H1 (cell line): ENCODE results near the gene ATP2B1. TPM values are rescaled to one million over a fixed set of nuclear protein-coding genes. Genes with fewer than 3 reads are reported as not detected.

Source experiments
- CTCF ChIA-PET: fragments of 300-600 bp; sonication (Branson Sonifier 250); formaldehyde crosslinking; loops from one replicate; lab custom pipeline; 2021; ENCODE audit not compliant: partially characterized antibody; lab: Charles Lee
- POLR2A ChIA-PET: fragments of 300-600 bp; sonication (Branson Sonifier 250); formaldehyde crosslinking; loops from one replicate; lab custom pipeline; 2021; ENCODE audit warnings: inconsistent platforms; ENCODE audit not compliant: partially characterized antibody; lab: Charles Lee
- DNase-seq, 2 experiments: peaks; one replicate each; pipeline versions ENCODE4 v3.0.0 to v3.0.0-alpha.2; 2010 to 2022; ENCODE audit warnings: low spot score in 2 of 2, low read depth in 1 of 2, mixed read lengths in 1 of 2
- FAIRE-seq: peaks from 2 replicates; lab custom pipeline; 2011; peaks lifted over from hg19 to GRCh38; lab: Jason Lieb, UNC
- H2AFZ ChIP-seq: 2 replicates; pipeline ENCODE4 v1.8.1; 2012; ENCODE audit warnings: low read length, inconsistent platforms
- H2AK5ac ChIP-seq: 2 replicates; pipeline ENCODE4 v1.6.1; 2013; ENCODE audit warnings: low read depth, low read length
- H2BK120ac ChIP-seq: replicated peaks from 2 replicates; pipeline ENCODE3; 2013; ENCODE audit warnings: low read depth, low read length, inconsistent platforms
- H2BK12ac ChIP-seq: 2 replicates; pipeline ENCODE4 v1.6.1; 2013; ENCODE audit warnings: low read depth, low read length
- H2BK15ac ChIP-seq: 2 replicates; pipeline ENCODE4 v1.6.1; 2013; ENCODE audit warnings: low read length
- H2BK20ac ChIP-seq: 2 replicates; pipeline ENCODE4 v1.6.1; 2013; ENCODE audit warnings: low read length
- H2BK5ac ChIP-seq: 2 replicates; pipeline ENCODE4 v1.6.1; 2013; ENCODE audit warnings: low read depth, low read length
- H3K14ac ChIP-seq: 2 replicates; pipeline ENCODE4 v1.6.1; 2013; ENCODE audit warnings: inconsistent platforms; ENCODE audit not compliant: insufficient read length
- H3K18ac ChIP-seq: 2 replicates; pipeline ENCODE4 v1.6.1; 2013; ENCODE audit warnings: low read length; ENCODE audit errors: extremely low read depth
- H3K23ac ChIP-seq: 2 replicates; pipeline ENCODE4 v1.6.1; 2013; ENCODE audit warnings: inconsistent platforms; ENCODE audit not compliant: insufficient read length
- H3K23me2 ChIP-seq: 2 replicates; pipeline ENCODE4 v1.6.1; 2013; ENCODE audit warnings: low read depth, low read length
- H3K27ac ChIP-seq: 2 replicates; pipeline ENCODE4 v1.6.1; 2011; ENCODE audit warnings: low read depth, low read length, inconsistent platforms
- H3K27me3 ChIP-seq, 4 experiments: replicated peaks in 1 of 4; 1 replicate in 1 of 4; 2 replicates in 3 of 4; pipeline versions ENCODE4 v1.6.1 to v1.8.1; 2011 to 2013; ENCODE audit warnings: low read length in 3 of 4, mild to moderate bottlenecking in 3 of 4, inconsistent platforms in 2 of 4, mixed read lengths in 2 of 4, moderate library complexity in 1 of 4; ENCODE audit not compliant: control insufficient read depth in 3 of 4, insufficient read depth in 3 of 4; ENCODE audit errors: extremely low read depth in 1 of 4
- H3K36me3 ChIP-seq, 4 experiments: 2 replicates each; pipeline versions ENCODE4 v1.6.1 to v1.8.1; 2011 to 2013; ENCODE audit warnings: mild to moderate bottlenecking in 4 of 4, low read length in 3 of 4, moderate library complexity in 2 of 4, control low read depth in 1 of 4, inconsistent platforms in 1 of 4; ENCODE audit not compliant: insufficient read depth in 4 of 4, control insufficient read depth in 2 of 4
- H3K4ac ChIP-seq: replicated peaks from 2 replicates; pipeline ENCODE3; 2013; ENCODE audit warnings: low read length, low read depth, mixed read lengths, inconsistent platforms; ENCODE audit not compliant: insufficient read length
- H3K4me1 ChIP-seq, 4 experiments: replicated peaks in 1 of 4; 1 replicate in 1 of 4; 2 replicates in 3 of 4; pipeline versions ENCODE4 v1.6.1 to v1.8.1; 2011 to 2013; ENCODE audit warnings: low read length in 3 of 4, inconsistent platforms in 2 of 4, mixed read lengths in 1 of 4; ENCODE audit not compliant: insufficient read depth in 4 of 4, control insufficient read depth in 3 of 4
- H3K4me2 ChIP-seq, 2 experiments: 2 replicates each; pipeline versions ENCODE4 v1.6.1 to v1.8.1; 2011 to 2013; ENCODE audit warnings: low read depth in 2 of 2, low read length in 2 of 2, control low read depth in 1 of 2, inconsistent platforms in 1 of 2, mild to moderate bottlenecking in 1 of 2; ENCODE audit not compliant: insufficient read depth in 1 of 2
- H3K4me3 ChIP-seq, 4 experiments: fragments of 200-600, 300-600 bp in 1 of 4; sonication (generic), shearing (Covaris generic), sonication (Bioruptor Twin) in 1 of 4; 2 replicates each; pipeline versions ENCODE4 v1.5.1 to v1.8.1; 2011 to 2016; ENCODE audit warnings: low read length in 4 of 4, low read depth in 3 of 4, control low read depth in 2 of 4, inconsistent platforms in 2 of 4, mild to moderate bottlenecking in 2 of 4, mixed read lengths in 1 of 4, moderate library complexity in 1 of 4; ENCODE audit not compliant: insufficient read depth in 2 of 4; ENCODE audit errors: extremely low read depth in 1 of 4
- H3K56ac ChIP-seq: replicated peaks from 2 replicates; pipeline ENCODE3; 2013; ENCODE audit warnings: low read depth, mild to moderate bottlenecking, mixed read lengths, low read length, inconsistent platforms; ENCODE audit not compliant: insufficient read length
- H3K79me1 ChIP-seq: 2 replicates; pipeline ENCODE4 v1.6.1; 2013; ENCODE audit warnings: low read depth, low read length, control low read depth
- H3K79me2 ChIP-seq, 2 experiments: 2 replicates each; pipeline versions ENCODE4 v1.6.1 to v1.8.1; 2012 to 2013; ENCODE audit warnings: low read length in 2 of 2, mild to moderate bottlenecking in 2 of 2, inconsistent platforms in 1 of 2; ENCODE audit not compliant: insufficient read depth in 2 of 2, control insufficient read depth in 1 of 2
- H3K9ac ChIP-seq, 4 experiments: replicated peaks in 1 of 4; 1 replicate in 1 of 4; 2 replicates in 3 of 4; pipeline versions ENCODE4 v1.6.1 to v1.8.1; 2011 to 2013; ENCODE audit warnings: low read depth in 3 of 4, low read length in 3 of 4, control low read depth in 2 of 4, mild to moderate bottlenecking in 2 of 4, moderate library complexity in 2 of 4, inconsistent platforms in 1 of 4; ENCODE audit errors: extremely low read depth in 1 of 4
- H3K9me3 ChIP-seq, 2 experiments: 2 replicates each; pipeline versions ENCODE4 v1.6.1 to v1.8.1; 2012 to 2013; ENCODE audit warnings: mild to moderate bottlenecking in 2 of 2, moderate library complexity in 2 of 2, control low read depth in 1 of 2, inconsistent platforms in 1 of 2, low read depth in 1 of 2, low read length in 1 of 2, mixed read lengths in 1 of 2; ENCODE audit not compliant: insufficient read depth in 2 of 2
- H4K20me1 ChIP-seq, 2 experiments: replicated peaks in 1 of 2; 2 replicates each; pipeline versions ENCODE3 to v1.8.1; 2011 to 2013; ENCODE audit warnings: inconsistent platforms in 2 of 2, low read length in 2 of 2, mild to moderate bottlenecking in 1 of 2; ENCODE audit not compliant: insufficient read depth in 2 of 2, control insufficient read depth in 1 of 2
- H4K5ac ChIP-seq: 2 replicates; pipeline ENCODE4 v1.6.1; 2013; ENCODE audit warnings: low read length, low read depth, mixed read lengths, inconsistent platforms; ENCODE audit not compliant: insufficient read length
- H4K8ac ChIP-seq: 2 replicates; pipeline ENCODE4 v1.8.0; 2013; ENCODE audit warnings: mild to moderate bottlenecking, moderate library complexity, low read length, inconsistent platforms; ENCODE audit not compliant: insufficient read depth; ENCODE audit errors: extremely low read depth
- H4K91ac ChIP-seq: replicated peaks from 2 replicates; pipeline ENCODE3; 2013; ENCODE audit warnings: low read length, mixed read lengths, inconsistent platforms; ENCODE audit not compliant: insufficient read length
- CEBPB ChIP-seq: IDR thresholded peaks from 2 replicates; pipeline ENCODE4 v1.6.1; 2012; ENCODE audit warnings: low read depth, low read length
- E2F6 ChIP-seq: IDR thresholded peaks from 2 replicates; pipeline ENCODE4 v1.6.1; 2012; ENCODE audit warnings: inconsistent platforms
- POU5F1 ChIP-seq: IDR thresholded peaks from 2 replicates; pipeline ENCODE4 v1.6.1; 2011; ENCODE audit warnings: low read depth, mild to moderate bottlenecking, low read length, moderate library complexity
- WGBS, 2 experiments: shearing (Covaris generic) in 1 of 2; methylation state at CpG; one replicate each; pipeline versions ENCODE4 v1.1.6 to v1.1.7; 2013 to 2015; ENCODE audit warnings: low lambda C conversion rate in 2 of 2, mixed read lengths in 2 of 2, inconsistent platforms in 1 of 2, low coverage in 1 of 2, missing lambda C conversion rate in 1 of 2; ENCODE audit not compliant: insufficient replicate concordance in 2 of 2, insufficient coverage in 1 of 2, insufficient read length in 1 of 2; ENCODE audit errors: extremely low coverage in 1 of 2, missing lambda C conversion rate in 1 of 2; 5-methylcytosine and 5-hydroxymethylcytosine counted together
- polyA plus RNA-seq, 7 experiments: library from polyadenylated mRNA; depleted of rRNA in 3 of 7; stranded (reverse) in 5 of 7; unstranded in 2 of 7; fragments of >200 nt in 5 of 7; fragments of 200-250 nt in 2 of 7; gene quantifications; 1 replicate in 5 of 7; 2 replicates in 1 of 7; 4 replicates in 1 of 7; pipeline versions ENCODE4 v1.2.1 to v1.2.3, GENCODE V29; 2011 to 2013; ENCODE audit warnings: missing spikeins in 2 of 7, mixed read lengths in 2 of 7
- total RNA-seq: library from RNA; stranded (reverse); fragmentation: NEBNext Ultra II Directional; extraction: Animal tissue kit (Norgen Biotek cat#: 25700); gene quantifications from 2 replicates; pipeline ENCODE4 v1.2.1, GENCODE V29; 2021

ATP2B1 gene
- total and polyA plus RNA-seq, 2 of the 8 experiments (the other 6 are each of a cell fraction or from before 2014, with no cell fraction given) = 4.3 to 32.0 TPM

- no peak overlapping the region for H3K4me3 ChIP-seq
- H4K5ac ChIP-seq = no peak overlapping the region
- no peaks in the 10 kb centered on the region for H3K9me3 ChIP-seq
- H4K91ac ChIP-seq = no peak overlapping the region
- H3K79me1 ChIP-seq = no peaks in the 10 kb centered on the region
- no peak overlapping the region for H3K56ac ChIP-seq
- H3K9ac ChIP-seq = no peak overlapping the region
- no peak overlapping the region for H3K18ac ChIP-seq
- H4K20me1 ChIP-seq = no peaks in the 10 kb centered on the region
- no peaks in the 10 kb centered on the region for H3K27me3 ChIP-seq
- no peak overlapping the region for H3K14ac ChIP-seq
- H3K4me1 ChIP-seq = no peaks in the 10 kb centered on the region; a peak in 1 of 7 replicates
- no peak for TF ChIP-seq CEBPB
- TF ChIP-seq POU5F1 = no peak
- no peak for TF ChIP-seq E2F6
- H2BK120ac ChIP-seq = no peak overlapping the region
- ChIA-PET POLR2A (no interaction called here), CTCF (no interaction called here)
- no peak overlapping the region for H2BK20ac ChIP-seq
- no peak overlapping the region for H3K4me2 ChIP-seq
- H3K79me2 ChIP-seq = no peaks in the 10 kb centered on the region
- no peak overlapping the region for H2AK5ac ChIP-seq
- H3K23ac ChIP-seq = no peak overlapping the region
- DNase-seq (no peak), FAIRE-seq (no peak)
- no peak overlapping the region for H2BK12ac ChIP-seq
- no peaks in the 10 kb centered on the region for H3K36me3 ChIP-seq
- no peak overlapping the region for H2AFZ ChIP-seq
- H3K27ac ChIP-seq = no peak overlapping the region
- 75% methylated on average over 1 of the region's 1 CpG; no CpG with 5 or more reads in 1 of the 2 experiments for WGBS, 2 experiments
- no peak overlapping the region for H2BK5ac ChIP-seq
- H3K23me2 ChIP-seq = no peaks in the 10 kb centered on the region
- no peak overlapping the region for H3K4ac ChIP-seq
- no peak overlapping the region for H2BK15ac ChIP-seq
- no peak overlapping the region for H4K8ac ChIP-seq
Observed at GRCh38 chr12:89575374-89575773, 133.3 kb downstream of the ATP2B1 start.
